Esophagus squamous epithelium (tissue), 5 donors: ENCODE results near the gene LRRC8E. TPM values are rescaled to one million over a fixed set of nuclear protein-coding genes. Genes with fewer than 3 reads are reported as not detected.

Experiments
- DNase-seq: peaks from one replicate; lab custom pipeline; 2025; lab: John Stamatoyannopoulos, UW
- H3K27ac ChIP-seq, 4 donors: fragments of 200-600 bp; sonication (generic); one replicate each; pipeline ENCODE4 v1.5.1; 2016 to 2019; ENCODE audit warnings: mild to moderate bottlenecking in 1 of 4
- H3K27me3 ChIP-seq, 4 donors: fragments of 200-600 bp; sonication (generic); 1 replicate in 3 of 4; 2 replicates in 1 of 4; pipeline versions ENCODE4 v1.5.1 to v1.6.0; 2017 to 2021; ENCODE audit warnings: antibody characterized with exemption in 1 of 4
- H3K36me3 ChIP-seq, 3 donors: fragments of 200-600 bp; sonication (generic); one replicate each; pipeline ENCODE4 v1.5.1; 2016 to 2019
- H3K4me1 ChIP-seq, 3 donors: fragments of 200-600 bp; sonication (generic); one replicate each; pipeline ENCODE4 v1.5.1; 2017 to 2019
- H3K4me3 ChIP-seq, 4 donors: fragments of 200-600 bp; sonication (generic); 1 replicate in 3 of 4; 2 replicates in 1 of 4; pipeline ENCODE4 v1.5.1; 2016 to 2019; ENCODE audit warnings: mild to moderate bottlenecking in 2 of 4, moderate library complexity in 1 of 4
- H3K9me3 ChIP-seq, 3 donors: fragments of 200-600 bp; sonication (generic); one replicate each; pipeline ENCODE4 v1.5.1; 2016 to 2019
- CTCF ChIP-seq, 6 experiments: fragments of 450-650 bp in 4 of 6; fragments of 200-600 bp in 2 of 6; sonication (generic) in 2 of 6; IDR thresholded peaks; one replicate each; pipeline ENCODE4 v1.5.1; 2016 to 2019; ENCODE audit warnings: antibody characterized with exemption in 6 of 6, mild to moderate bottlenecking in 4 of 6, moderate library complexity in 4 of 6
- POLR2A ChIP-seq, 4 donors: fragments of 450-650 bp; IDR thresholded peaks; one replicate each; pipeline ENCODE4 v1.6.1; 2017; ENCODE audit warnings: antibody characterized with exemption in 4 of 4, mild to moderate bottlenecking in 4 of 4, moderate library complexity in 3 of 4
- WGBS, 2 donors: methylation state at CpG; one replicate each; pipeline ENCODE4 v1.1.5; 2018; 5-methylcytosine and 5-hydroxymethylcytosine counted together
- intact Hi-C: fragments of 100-400 bp; cut with DNase I; formaldehyde crosslinking; loops from one replicate; pipeline ENCODE4 v1.15.0; 2022
- total RNA-seq, 4 donors: library from RNA; depleted of rRNA; stranded (reverse); fragments of >200 nt; gene quantifications; one replicate each; pipeline ENCODE4 v1.1.0, GENCODE V29; 2016
- donor health status: DM: yes; HTN: yes; CAD: no.

The LRRC8E gene
- total RNA-seq, 4 donors from 2014 or later = 7.6 to 17.0 (median 9.5) TPM

- Histone ChIP-seq H3K27ac (no peak overlapping the region), H3K36me3 (peaks cover 0 to 6% (median 0%) of the 10 kb centered on the region in 3 donors), H3K27me3 (peaks cover 0 to 32% (median 0%) of the 10 kb centered on the region in 4 donors), H3K4me3 (no peak overlapping the region), H3K9me3 (no peaks in the 10 kb centered on the region), H3K4me1 (peaks cover 5 to 29% (median 6%) of the 10 kb centered on the region in 3 donors)
- intact Hi-C loops = loop anchor here (10.0 kb wide), 1 partner anchor 51 kb away; the partner anchor contains the start of gene MAP2K7
- DNase-seq = no peak
- WGBS, 2 donors = 78 to 85% methylated on average over 10 to 11 of the region's 12 CpGs
- TF ChIP-seq POLR2A (IDR thresholded peaks at IDR 0.05) = no peak
- TF ChIP-seq CTCF (IDR thresholded peaks at IDR 0.05) = no peak
These were observed 34.6 kb upstream of the LRRC8E start for GRCh38 chr19:7853770-7854128.

- no peak for TF ChIP-seq POLR2A (IDR thresholded peaks at IDR 0.05)
- no peak for TF ChIP-seq CTCF (IDR thresholded peaks at IDR 0.05)
- H3K4me1 ChIP-seq = peaks cover 5 to 21% (median 6%) of the 10 kb centered on the region in 3 donors
- intact Hi-C loops = loop anchor here (10.0 kb wide), 1 partner anchor 49 kb away; the partner anchor contains the start of gene MAP2K7
- no peak overlapping the region for H3K27ac ChIP-seq
- H3K36me3 ChIP-seq = peaks cover 0 to 19% (median 0%) of the 10 kb centered on the region in 3 donors
- 83 to 89% methylated on average over 18 to 22 of the region's 26 CpGs for WGBS, 2 donors
- H3K9me3 ChIP-seq = no peaks in the 10 kb centered on the region
- H3K4me3 ChIP-seq = no peak overlapping the region
- peaks cover 0 to 50% (median 0%) of the 10 kb centered on the region in 4 donors for H3K27me3 ChIP-seq
- DNase-seq = no peak
These were observed 32.7 kb upstream of the LRRC8E start for GRCh38 chr19:7855426-7856108.

- Histone ChIP-seq H3K36me3 (peaks cover 0 to 25% (median 0%) of the 10 kb centered on the region in 3 donors), H3K4me3 (no peak overlapping the region), H3K9me3 (no peaks in the 10 kb centered on the region), H3K4me1 (peaks cover 5 to 21% (median 6%) of the 10 kb centered on the region in 3 donors), H3K27ac (no peak overlapping the region), H3K27me3 (peaks cover 0 to 56% (median 0%) of the 10 kb centered on the region in 4 donors)
- TF ChIP-seq CTCF (IDR thresholded peaks at IDR 0.05) (no peak), POLR2A (IDR thresholded peaks at IDR 0.05) (no peak)
- WGBS, 2 donors = 79 to 96% methylated on average over 3 to 12 of the region's 16 CpGs
- intact Hi-C loops = loop anchor here (10.0 kb wide), 1 partner anchor 49 kb away; the partner anchor contains the start of gene MAP2K7
- DNase-seq = no peak
These were observed 32.2 kb upstream of the LRRC8E start for GRCh38 chr19:7856109-7856591.

GRCh38 chr19:7856679-7857663 is 31.3 kb upstream of the LRRC8E start:
- intact Hi-C loops = loop anchor here (10.0 kb wide), 1 partner anchor 48 kb away; the partner anchor contains the start of gene MAP2K7
- peaks cover 0 to 64% (median 0%) of the 10 kb centered on the region in 4 donors for H3K27me3 ChIP-seq
- 75 to 84% methylated on average over 29 to 31 of the region's 38 CpGs for WGBS, 2 donors

More at GRCh38 chr19:7856679-7857663, 31.3 kb upstream of the LRRC8E start:
- Histone ChIP-seq H3K27ac (no peak overlapping the region), H3K4me3 (no peak overlapping the region), H3K9me3 (no peaks in the 10 kb centered on the region), H3K4me1 (peaks cover 9 to 29% (median 10%) of the 10 kb centered on the region in 3 donors), H3K36me3 (peaks cover 0 to 25% (median 0%) of the 10 kb centered on the region in 3 donors)
- no peak for DNase-seq
- TF ChIP-seq POLR2A (IDR thresholded peaks at IDR 0.05) (no peak), CTCF (IDR thresholded peaks at IDR 0.05) (no peak)
